Body of pancreas (tissue), 4 donors: ENCODE data around the gene GSTK1. TPM values are rescaled to one million over a fixed set of nuclear protein-coding genes. Genes with fewer than 3 reads are reported as not detected.
"Not testable (repeated sequence)": the region's sequence is repeated elsewhere in the genome, so short reads cannot be mapped to it uniquely, and the experiment has no call there.

ENCODE experiments used
- ATAC-seq: fragments of 150-250 bp; one replicate; pipeline ENCODE4 v1.9.1; 2016
- DNase-seq, 4 donors: peaks; one replicate each; pipeline ENCODE4 v3.0.0-alpha.2; 2019
- H3K27ac ChIP-seq, 4 donors: fragments of 200-600 bp; sonication (generic); 1 replicate in 3 of 4; 2 replicates in 1 of 4; pipeline versions ENCODE4 v1.5.1 to v1.6.1; 2016 to 2019; ENCODE audit warnings: mild to moderate bottlenecking in 1 of 4, mixed read lengths in 1 of 4, moderate library complexity in 1 of 4
- H3K27me3 ChIP-seq, 2 donors: fragments of 200-600 bp; sonication (generic); one replicate each; pipeline ENCODE4 v1.6.0; 2016; ENCODE audit warnings: mild to moderate bottlenecking in 1 of 2
- H3K36me3 ChIP-seq, 2 donors: fragments of 200-600 bp; sonication (generic); replicated peaks in 1 of 2; 2 replicates each; pipeline ENCODE4 v1.5.1; 2016; ENCODE audit warnings: low read depth in 2 of 2; ENCODE audit not compliant: insufficient read depth in 1 of 2
- H3K4me1 ChIP-seq: fragments of 200-600 bp; sonication (generic); one replicate; pipeline ENCODE4 v1.6.0; 2016
- H3K4me3 ChIP-seq, 2 donors: fragments of 200-600 bp; sonication (generic); 1 replicate in 1 of 2; 2 replicates in 1 of 2; pipeline ENCODE4 v1.5.1; 2016 to 2019
- H3K9me3 ChIP-seq, 3 donors: fragments of 200-600 bp; sonication (generic); 1 replicate in 2 of 3; 2 replicates in 1 of 3; pipeline ENCODE4 v1.5.1; 2016
- CTCF ChIP-seq, 7 experiments: fragments of 450-650 bp in 4 of 7; fragments of 200-600 bp in 3 of 7; sonication (generic) in 3 of 7; IDR thresholded peaks; one replicate each; pipeline ENCODE4 v1.5.1; 2016 to 2019; ENCODE audit warnings: antibody characterized with exemption in 7 of 7
- POLR2A ChIP-seq, 3 donors: fragments of 450-650 bp; IDR thresholded peaks; one replicate each; pipeline ENCODE4 v1.6.1; 2016; ENCODE audit warnings: antibody characterized with exemption in 3 of 3, mild to moderate bottlenecking in 2 of 3
- WGBS, 2 donors: methylation state at CpG; one replicate each; pipeline ENCODE4 v1.1.5; 2017; 5-methylcytosine and 5-hydroxymethylcytosine counted together
- intact Hi-C: fragments of 100-400 bp; cut with DNase I; formaldehyde crosslinking; loops from one replicate; pipeline ENCODE4 v1.15.1; 2023
- total RNA-seq, 2 donors: library from RNA; depleted of rRNA; stranded (reverse); fragments of >200 nt; gene quantifications; one replicate each; pipeline ENCODE4 v1.1.0, GENCODE V29; 2016

Gene GSTK1
- 100 to 1,000 TPM in 1 of 2 donors, 10 to 100 TPM in 1; 75.8 to 109 TPM for total RNA-seq

DNA sequence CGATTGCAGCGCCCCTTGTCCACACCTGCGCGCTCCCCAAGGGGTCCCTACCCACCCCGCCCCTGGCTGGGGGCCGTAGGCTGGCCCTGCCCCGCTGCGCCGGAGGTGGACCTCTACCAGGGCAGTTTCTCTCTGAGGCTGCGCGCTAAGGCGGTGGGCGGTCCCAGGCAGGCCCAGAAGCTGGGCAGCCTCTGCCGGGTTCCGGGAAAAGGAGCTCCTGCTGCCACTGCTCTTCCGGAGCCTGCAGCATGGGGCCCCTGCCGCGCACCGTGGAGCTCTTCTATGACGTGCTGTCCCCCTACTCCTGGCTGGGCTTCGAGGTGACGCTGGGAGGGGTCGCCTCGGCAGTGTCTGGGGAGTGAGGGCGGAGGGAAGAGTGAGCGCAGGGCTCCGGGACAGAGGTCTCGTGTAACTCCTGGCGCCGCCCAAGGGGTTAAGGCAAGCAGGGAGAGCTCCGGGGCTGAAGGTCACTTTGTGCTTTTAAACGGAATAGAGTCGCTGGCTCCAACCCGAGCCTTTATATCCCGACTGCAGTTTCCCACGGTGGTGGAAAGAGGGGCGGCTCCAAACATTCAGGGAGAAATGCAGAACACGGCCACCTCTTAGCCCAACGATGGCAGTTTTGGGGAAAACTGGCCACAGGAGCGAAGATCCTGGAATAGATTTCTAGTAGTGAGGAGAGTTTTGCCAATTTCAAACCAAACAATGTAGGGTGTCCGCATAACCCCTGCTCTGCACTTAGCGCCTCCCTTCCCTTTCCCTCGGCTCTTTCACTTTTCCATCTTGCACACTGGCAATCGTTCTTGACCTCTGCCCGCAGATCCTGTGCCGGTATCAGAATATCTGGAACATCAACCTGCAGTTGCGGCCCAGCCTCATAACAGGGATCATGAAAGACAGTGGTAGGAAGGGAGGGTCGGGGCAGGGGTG lies at the start of gene GSTK1:
GSTK1 (plus strand) TSS at position 176 of the 930 bp plus-strand sequence; CDS start at position 249, 73 bp downstream.
- TF ChIP-seq CTCF (IDR thresholded peaks at IDR 0.05) (peak in 2 of 7 experiments; percentile 4 to 22), POLR2A (IDR thresholded peaks at IDR 0.05) (peak; percentile 71 to 88 (median 85))
- ATAC-seq (peak; percentile 92), DNase-seq (peak; percentile 76 to 88 (median 82))
- Histone ChIP-seq H3K27ac (peak within 1 kb of the TSS; percentile 71 to 93 (median 80)), H3K9me3 (no peaks in the 10 kb centered on the region), H3K27me3 (no peaks in the 10 kb centered on the region), H3K36me3 (peaks cover 0 to 6% of the 10 kb centered on the region in 2 donors), H3K4me1 (peaks cover 38% of the 10 kb centered on the region), H3K4me3 (peak within 1 kb of the TSS; percentile 11 to 90)
- intact Hi-C loops: no loop called here
- 0 to 1% methylated on average over 27 to 47 of the region's 48 CpGs for WGBS, 2 donors

DNA sequence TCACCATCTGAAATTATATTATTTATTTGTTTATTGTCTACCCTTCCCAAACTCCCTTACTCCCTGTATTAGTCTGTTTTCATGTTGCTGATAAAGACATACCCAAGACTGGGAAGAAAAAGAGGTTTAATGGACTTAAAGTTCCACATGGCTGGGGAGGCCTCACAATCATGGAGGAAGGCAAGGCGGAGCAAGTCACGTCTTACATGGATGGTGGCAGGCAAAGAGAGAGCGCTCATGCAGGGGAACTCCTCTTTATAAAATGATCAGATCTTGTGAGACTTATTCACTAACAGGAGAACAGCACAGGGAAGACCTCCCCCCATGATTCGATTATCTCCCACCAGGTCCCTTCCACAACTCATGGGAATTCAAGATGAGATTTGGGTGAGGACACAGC lies 49.8 kb upstream of the GSTK1 start:
- not testable (repeated sequence) for ATAC-seq, H3K4me3 ChIP-seq, DNase-seq, H3K4me1 ChIP-seq, H3K36me3 ChIP-seq, H3K27me3 ChIP-seq, H3K9me3 ChIP-seq, H3K27ac ChIP-seq
- 90 to 95% methylated on average over 4 of the region's 4 CpGs for WGBS, 2 donors
- intact Hi-C loops: loop anchor here (5.0 kb wide), 1 partner anchor 206 kb away; no protein-coding TSS in a partner anchor

- H3K27ac ChIP-seq: no peak overlapping the region
- TF ChIP-seq POLR2A (IDR thresholded peaks at IDR 0.05) (no peak), CTCF (IDR thresholded peaks at IDR 0.05) (peak; percentile 96 to 100 (median 100))
- intact Hi-C loops: loop anchor here (5.0 kb wide), 1 partner anchor 208 kb away; no protein-coding TSS in a partner anchor
- peak; percentile 94 for ATAC-seq
- no peaks in the 10 kb centered on the region for H3K27me3 ChIP-seq
- DNase-seq: peak; percentile 66 to 76 (median 74)
- no peak overlapping the region for H3K4me3 ChIP-seq
- no peaks in the 10 kb centered on the region for H3K4me1 ChIP-seq
- H3K9me3 ChIP-seq: no peaks in the 10 kb centered on the region
- WGBS, 2 donors: 13 to 16% methylated on average over 8 of the region's 8 CpGs
- H3K36me3 ChIP-seq: no peaks in the 10 kb centered on the region
These were observed 48.2 kb upstream of the GSTK1 start for GRCh38 chr7:143214789-143215679.

DNA sequence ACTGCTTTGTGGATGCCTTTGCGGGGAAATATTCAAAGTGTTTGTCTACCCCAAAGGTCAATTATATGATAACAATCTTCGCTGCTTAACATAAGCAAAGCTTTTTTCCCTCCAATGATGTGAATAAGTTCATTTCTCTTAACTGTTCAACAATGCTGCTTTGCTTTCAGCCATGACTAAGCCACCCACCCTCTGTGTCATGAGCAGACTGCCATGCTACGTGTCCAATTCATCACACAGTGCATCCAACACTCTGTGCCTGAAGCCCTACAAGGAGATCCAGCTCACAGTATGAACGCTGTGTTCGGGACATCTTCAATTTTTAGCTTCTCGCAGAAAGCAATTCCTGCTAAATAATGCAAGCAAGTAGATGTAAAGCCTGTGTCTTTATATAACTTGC lies 47.1 kb upstream of the GSTK1 start:
- no peak for ATAC-seq
- Histone ChIP-seq H3K4me3 (no peak overlapping the region), H3K27ac (no peak overlapping the region), H3K36me3 (no peaks in the 10 kb centered on the region), H3K27me3 (no peaks in the 10 kb centered on the region), H3K4me1 (no peaks in the 10 kb centered on the region), H3K9me3 (no peaks in the 10 kb centered on the region)
- WGBS, 2 donors: 76 to 78% methylated on average over 6 of the region's 6 CpGs
- intact Hi-C loops: no loop called here
- no peak for DNase-seq
- no peak for TF ChIP-seq POLR2A (IDR thresholded peaks at IDR 0.05)
- TF ChIP-seq CTCF (IDR thresholded peaks at IDR 0.05): no peak

- Histone ChIP-seq H3K9me3 (no peaks in the 10 kb centered on the region), H3K36me3 (no peaks in the 10 kb centered on the region), H3K27me3 (no peaks in the 10 kb centered on the region), H3K27ac (no peak overlapping the region), H3K4me3 (no peak overlapping the region), H3K4me1 (no peaks in the 10 kb centered on the region)
- WGBS, 2 donors: 79 to 80% methylated on average over 2 of the region's 2 CpGs
- no peak for DNase-seq
- no peak for ATAC-seq
- TF ChIP-seq POLR2A (IDR thresholded peaks at IDR 0.05) (no peak), CTCF (IDR thresholded peaks at IDR 0.05) (no peak)
- intact Hi-C loops: no loop called here
These were observed 46.6 kb upstream of the GSTK1 start for GRCh38 chr7:143216686-143217085.
